H7 (cell line): ENCODE measurements around the gene ORAI2. TPM values are rescaled to one million over a fixed set of nuclear protein-coding genes. Genes with fewer than 3 reads are reported as not detected.
"Not testable (repeated sequence)": the region's sequence is repeated elsewhere in the genome, so short reads cannot be mapped to it uniquely, and the experiment has no call there.

Experiments used
- DNase-seq: peaks from one replicate; pipeline ENCODE4 v3.0.0; 2012
- H3K27me3 ChIP-seq: 2 replicates; pipeline ENCODE4 v1.6.0; 2011; ENCODE audit warnings: mild to moderate bottlenecking, low read length; ENCODE audit not compliant: control insufficient read depth, insufficient read depth
- H3K36me3 ChIP-seq: replicated peaks from 2 replicates; pipeline ENCODE4 v1.5.1; 2011; ENCODE audit warnings: low read length; ENCODE audit not compliant: control insufficient read depth, insufficient read depth
- H3K4me3 ChIP-seq: 2 replicates; pipeline ENCODE4 v1.5.1; 2011; ENCODE audit warnings: low read depth, mild to moderate bottlenecking, control low read depth, low read length, moderate library complexity; ENCODE audit not compliant: insufficient read depth
- total RNA-seq: library from RNA; depleted of rRNA; stranded (reverse); fragments of >200 nt; shearing (Covaris generic); gene quantifications from 2 replicates; pipeline ENCODE4 v1.2.3, GENCODE V29; 2014

ORAI2 gene
- total RNA-seq, 1 experiment from 2014 or later: 13.3 TPM

GRCh38 chr7:102447311-102447710 lies 13.9 kb downstream of the ORAI2 start:
- peaks cover 2% of the 10 kb centered on the region for H3K36me3 ChIP-seq
- H3K27me3 ChIP-seq: no peaks in the 10 kb centered on the region
- peak; percentile 48 for DNase-seq
- no peak overlapping the region for H3K4me3 ChIP-seq

DNA sequence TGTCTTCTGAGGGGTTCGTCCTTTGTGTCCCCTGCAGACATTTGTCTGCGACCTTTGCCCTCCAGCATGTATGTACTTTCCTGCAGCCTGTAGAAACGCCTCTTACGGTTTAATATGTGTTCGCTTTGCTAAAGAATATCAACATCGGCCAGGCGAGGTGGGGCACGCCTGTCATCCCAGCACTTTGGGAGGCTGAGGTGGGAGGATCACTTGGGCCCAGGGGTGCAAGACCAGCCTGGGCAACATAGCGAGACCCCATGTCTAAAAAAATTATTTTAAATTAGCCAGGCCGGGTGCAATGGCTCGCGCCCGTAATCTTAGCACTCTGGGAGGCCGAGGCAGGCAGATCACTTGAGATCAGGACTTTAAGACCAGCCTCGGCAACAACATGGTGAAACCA lies 15.8 kb downstream of the ORAI2 start:
- Histone ChIP-seq H3K4me3 (no peak overlapping the region), H3K27me3 (no peaks in the 10 kb centered on the region), H3K36me3 (peaks cover 2% of the 10 kb centered on the region)
- no peak for DNase-seq

GRCh38 chr7:102450242-102450641 lies 16.9 kb downstream of the ORAI2 start:
- no peaks in the 10 kb centered on the region; the same call in none of the 2 replicates for H3K36me3 ChIP-seq
- H3K4me3 ChIP-seq: no peak overlapping the region
- H3K27me3 ChIP-seq: no peaks in the 10 kb centered on the region
- no peak for DNase-seq

- Histone ChIP-seq H3K36me3 (no peaks in the 10 kb centered on the region; the same call in 1 of the 2 replicates), H3K4me3 (no peak overlapping the region), H3K27me3 (no peaks in the 10 kb centered on the region)
- peak; percentile 90 for DNase-seq
Observed at GRCh38 chr7:102451371-102452054, 18.1 kb downstream of the ORAI2 start.

- H3K4me3 ChIP-seq: no peak overlapping the region
- no peak for DNase-seq
- no peaks in the 10 kb centered on the region for H3K27me3 ChIP-seq
- H3K36me3 ChIP-seq: peaks cover 2% of the 10 kb centered on the region
Observed at GRCh38 chr7:102452451-102452850, 19.1 kb downstream of the ORAI2 start.

DNA sequence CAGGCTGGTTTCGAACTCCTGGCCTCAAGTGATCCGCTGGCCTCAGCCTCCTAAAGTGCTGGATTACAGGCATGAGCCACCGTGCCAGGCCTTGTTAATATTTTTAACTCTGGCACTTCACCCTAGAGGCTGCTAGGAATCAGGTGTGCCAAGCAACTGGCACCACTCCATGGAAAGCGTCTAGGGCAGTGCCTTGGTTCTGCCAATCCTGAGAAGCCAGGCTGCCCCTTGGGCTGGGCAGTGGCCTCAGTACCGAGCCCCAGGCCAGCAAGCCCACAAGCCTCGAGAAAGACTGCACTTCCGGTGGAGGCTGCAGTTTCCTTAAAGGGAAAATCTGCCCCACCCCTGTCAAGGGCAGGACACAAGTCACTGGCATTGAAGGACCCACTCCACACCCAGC lies 19.9 kb downstream of the ORAI2 start:
- Histone ChIP-seq H3K4me3 (no peak overlapping the region), H3K36me3 (peaks cover 6% of the 10 kb centered on the region), H3K27me3 (no peaks in the 10 kb centered on the region)
- no peak for DNase-seq

GRCh38 chr7:102454468-102454867 lies 21.1 kb downstream of the ORAI2 start:
- no peak overlapping the region for H3K4me3 ChIP-seq
- peak; percentile 68 for DNase-seq
- H3K36me3 ChIP-seq: peaks cover 8% of the 10 kb centered on the region
- H3K27me3 ChIP-seq: no peaks in the 10 kb centered on the region

- not testable (repeated sequence) for H3K27me3 ChIP-seq, H3K4me3 ChIP-seq, H3K36me3 ChIP-seq, DNase-seq
Observed at GRCh38 chr7:102454932-102455331, 21.6 kb downstream of the ORAI2 start.

DNA sequence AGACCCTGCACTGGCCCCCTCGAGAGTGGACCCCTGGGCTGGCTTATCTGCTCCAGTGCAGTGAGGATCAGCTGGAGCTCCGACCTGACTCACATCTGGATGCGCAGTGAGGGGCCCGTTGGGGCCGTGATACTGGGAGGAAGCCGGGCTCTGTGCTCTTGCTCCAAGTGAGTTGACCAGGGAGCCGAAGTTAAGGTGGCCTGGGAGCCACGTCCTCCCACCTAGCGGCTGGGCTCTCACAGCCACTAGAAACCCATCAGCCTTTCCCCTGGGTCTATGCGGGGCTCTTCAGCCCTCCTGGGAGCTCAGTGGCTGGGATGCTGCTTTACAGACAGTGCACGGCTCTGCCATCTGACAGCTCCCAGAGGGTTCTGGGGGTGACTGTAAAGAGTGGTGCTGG lies 22.2 kb downstream of the ORAI2 start:
- no peak for DNase-seq
- Histone ChIP-seq H3K4me3 (no peak overlapping the region), H3K36me3 (peaks cover 9% of the 10 kb centered on the region), H3K27me3 (no peaks in the 10 kb centered on the region)

DNA sequence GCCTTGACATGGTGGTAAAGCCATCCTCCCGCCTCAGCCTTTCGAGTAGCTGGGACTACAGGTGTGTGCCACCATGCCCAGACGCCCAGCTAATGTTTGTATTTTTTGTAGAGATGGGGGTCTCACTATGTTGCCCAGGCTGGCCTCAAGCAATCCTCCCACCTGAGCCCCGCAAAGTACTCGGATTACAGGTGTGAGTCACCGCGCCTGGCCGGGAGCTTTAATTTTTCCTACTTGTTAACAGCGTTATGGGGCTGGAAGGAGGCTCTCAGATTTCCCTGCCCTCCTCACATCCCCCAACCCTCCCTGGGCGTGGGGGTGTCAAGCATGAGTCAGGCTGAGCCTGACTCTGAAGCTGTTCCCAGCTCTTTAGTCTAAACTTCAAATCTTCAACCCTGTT lies 23.0 kb downstream of the ORAI2 start:
- Histone ChIP-seq H3K36me3 (peaks cover 9% of the 10 kb centered on the region), H3K4me3 (no peak overlapping the region), H3K27me3 (no peaks in the 10 kb centered on the region)
- no peak for DNase-seq

- H3K36me3 ChIP-seq: peaks cover 9% of the 10 kb centered on the region
- no peaks in the 10 kb centered on the region for H3K27me3 ChIP-seq
- no peak overlapping the region for H3K4me3 ChIP-seq
- DNase-seq: no peak
Observed at GRCh38 chr7:102457352-102457924, 24.1 kb downstream of the ORAI2 start.

DNA sequence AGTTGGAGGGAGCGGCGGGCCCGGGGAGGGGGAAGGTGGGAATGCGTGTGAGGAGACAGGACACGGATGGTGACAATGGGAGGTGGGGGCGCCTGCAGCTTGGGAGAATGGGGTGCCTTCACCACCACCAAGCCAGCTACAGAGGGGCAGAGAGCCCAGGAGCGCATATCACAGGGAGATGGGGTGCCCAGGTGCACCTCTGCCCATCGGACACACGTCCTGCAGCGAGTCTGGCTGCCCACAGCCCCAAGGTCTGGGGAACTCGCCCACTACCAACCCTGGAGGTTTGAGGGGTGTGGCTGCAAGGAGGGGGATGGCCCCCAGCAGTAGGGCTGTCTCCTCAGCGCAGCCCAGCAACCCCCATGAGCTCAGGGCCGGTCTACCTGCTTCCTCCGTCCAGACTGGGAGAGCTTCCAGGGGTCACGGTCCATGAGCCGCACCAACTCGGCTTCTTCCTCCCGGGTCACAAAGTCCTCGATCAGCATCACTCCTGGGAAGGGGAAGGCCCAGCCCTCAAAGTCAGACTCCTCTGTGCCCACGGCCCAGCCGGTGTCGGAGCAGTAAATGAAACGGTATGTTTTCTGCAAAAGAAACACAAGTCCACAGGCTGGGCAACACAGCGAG lies 26.0 kb downstream of the ORAI2 start:
- H3K4me3 ChIP-seq: no peak overlapping the region
- DNase-seq: no peak
- no peaks in the 10 kb centered on the region for H3K27me3 ChIP-seq
- peaks cover 9% of the 10 kb centered on the region for H3K36me3 ChIP-seq

GRCh38 chr7:102460467-102460866 lies 27.1 kb downstream of the ORAI2 start:
- no peak for DNase-seq
- Histone ChIP-seq H3K36me3 (peaks cover 9% of the 10 kb centered on the region), H3K27me3 (no peaks in the 10 kb centered on the region), H3K4me3 (no peak overlapping the region)

DNA sequence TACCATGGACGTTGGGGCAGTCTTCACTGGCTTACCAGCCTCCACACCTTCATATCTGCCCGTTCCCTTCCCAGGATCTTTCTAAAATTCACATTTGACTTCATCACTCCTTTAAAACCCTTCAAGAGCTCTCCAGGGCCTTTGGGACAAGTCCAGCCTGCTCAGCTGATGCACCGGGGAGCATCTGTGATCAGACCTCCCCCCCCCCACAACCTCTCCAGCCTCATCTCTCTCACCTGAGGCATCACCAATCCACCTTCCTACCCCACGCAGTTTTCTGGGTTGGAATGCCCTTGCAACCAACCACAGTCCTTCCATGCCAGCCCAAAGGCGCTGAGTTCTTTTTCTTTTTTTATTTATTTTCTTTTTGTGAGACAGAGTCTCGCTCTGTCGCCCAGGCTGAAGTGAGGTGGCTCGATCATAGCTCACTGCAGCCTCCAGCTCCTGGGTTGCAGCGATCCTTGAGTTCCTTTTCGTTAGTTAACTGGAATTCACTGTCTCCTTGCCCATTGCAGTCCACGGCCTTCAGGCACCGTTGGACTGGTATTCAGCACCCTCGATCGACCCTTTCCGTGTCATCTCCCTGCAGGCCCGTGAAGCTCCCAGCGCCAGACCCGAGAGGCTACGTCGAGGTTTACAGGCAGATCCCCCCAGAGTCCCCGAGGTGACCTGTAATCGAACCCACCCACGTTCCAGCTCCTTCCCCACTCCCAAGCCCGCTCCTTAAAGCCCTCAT lies 30.6 kb downstream of the ORAI2 start:
- DNase-seq: no peak

More for the DNA sequence above, 30.6 kb downstream of the ORAI2 start:
- Histone ChIP-seq H3K4me3 (peak overlapping the region; percentile 96), H3K36me3 (peaks cover 3% of the 10 kb centered on the region), H3K27me3 (no peaks in the 10 kb centered on the region)
